SW 1271 (cell line): ENCODE data around the gene ARL15.
"Not testable (repeated sequence)": the region's sequence is repeated elsewhere in the genome, so short reads cannot be mapped to it uniquely, and the experiment has no call there.

Experiments used
- DNase-seq, 2 experiments: peaks; one replicate each; lab custom pipeline; 2025; lab: John Stamatoyannopoulos, UW

ARL15 gene

GRCh38 chr5:53895091-53895683 lies 415.2 kb downstream of the ARL15 start:
- DNase-seq: no peak

- DNase-seq: no peak
Observed at GRCh38 chr5:53893626-53894025, 416.7 kb downstream of the ARL15 start.

GRCh38 chr5:53892224-53892623 lies 418.1 kb downstream of the ARL15 start:
- no peak for DNase-seq

GRCh38 chr5:53891159-53891558 lies 419.2 kb downstream of the ARL15 start:
- DNase-seq: no peak

- no peak for DNase-seq
Observed at GRCh38 chr5:53890490-53890889, 419.9 kb downstream of the ARL15 start.

GRCh38 chr5:53884844-53885243 lies 425.5 kb downstream of the ARL15 start:
- no peak for DNase-seq

GRCh38 chr5:53884417-53884816 lies 426.0 kb downstream of the ARL15 start:
- DNase-seq: no peak

- no peak for DNase-seq
Observed at GRCh38 chr5:53882676-53883031, 427.7 kb downstream of the ARL15 start.

- no peak for DNase-seq
Observed at GRCh38 chr5:53882006-53882675, 428.2 kb downstream of the ARL15 start.

- DNase-seq: no peak
Observed at GRCh38 chr5:53879708-53880323, 430.6 kb downstream of the ARL15 start.

- DNase-seq: no peak
Observed at GRCh38 chr5:53878015-53878414, 432.4 kb downstream of the ARL15 start.

GRCh38 chr5:53877243-53877642 lies 433.1 kb downstream of the ARL15 start:
- no peak for DNase-seq

GRCh38 chr5:53874409-53874808 lies 436.0 kb downstream of the ARL15 start:
- no peak for DNase-seq

- DNase-seq: no peak
Observed at GRCh38 chr5:53873235-53873634, 437.1 kb downstream of the ARL15 start.

- no peak for DNase-seq
Observed at GRCh38 chr5:53871775-53872174, 438.6 kb downstream of the ARL15 start.

- no peak for DNase-seq
Observed at GRCh38 chr5:53871050-53871449, 439.3 kb downstream of the ARL15 start.

GRCh38 chr5:53858700-53859456 lies 451.5 kb downstream of the ARL15 start:
- DNase-seq: no peak

GRCh38 chr5:53856506-53856905 lies 453.9 kb downstream of the ARL15 start:
- DNase-seq: no peak

GRCh38 chr5:53836851-53837430 lies 473.4 kb downstream of the ARL15 start:
- not testable (repeated sequence) for DNase-seq

- no peak for DNase-seq
Observed at GRCh38 chr5:53834500-53834899, 475.9 kb downstream of the ARL15 start.
